Suprapubic skin (tissue), 3 donors: ENCODE data around the gene ZNFX1.

Experiments used
- CTCF ChIP-seq, 2 donors: fragments of 200-600 bp in 1 of 2; fragments of 450-650 bp in 1 of 2; sonication (generic) in 1 of 2; IDR thresholded peaks; one replicate each; pipeline ENCODE4 v1.5.1; 2016 to 2019; ENCODE audit warnings: antibody characterized with exemption in 2 of 2, mild to moderate bottlenecking in 1 of 2, moderate library complexity in 1 of 2
- POLR2AphosphoS5 ChIP-seq, 3 donors: sonication (generic); formaldehyde crosslinking; IDR thresholded peaks; one replicate each; pipeline ENCODE4 v1.6.1; 2017; ENCODE audit warnings: antibody characterized with exemption in 3 of 3

GRCh38 chr20:49283703-49284625 is 6.1 kb upstream of the ZNFX1 start:
- TF ChIP-seq CTCF (IDR thresholded peaks at IDR 0.05), result no peak
- TF ChIP-seq POLR2AphosphoS5 (IDR thresholded peaks at IDR 0.05), result no peak
